GM19468 (cell line): Measurements from ENCODE around the gene CHST8.

ENCODE experiments used
- ATAC-seq: cut with Tn5 transposase; IDR thresholded peaks from one replicate; pipeline ENCODE4 v1.9.1; 2021; ENCODE audit warnings: mild to moderate bottlenecking, moderate library complexity, moderate number of reproducible peaks; ENCODE audit not compliant: unreplicated experiment; ENCODE audit errors: extremely low read depth

CHST8 gene

DNA sequence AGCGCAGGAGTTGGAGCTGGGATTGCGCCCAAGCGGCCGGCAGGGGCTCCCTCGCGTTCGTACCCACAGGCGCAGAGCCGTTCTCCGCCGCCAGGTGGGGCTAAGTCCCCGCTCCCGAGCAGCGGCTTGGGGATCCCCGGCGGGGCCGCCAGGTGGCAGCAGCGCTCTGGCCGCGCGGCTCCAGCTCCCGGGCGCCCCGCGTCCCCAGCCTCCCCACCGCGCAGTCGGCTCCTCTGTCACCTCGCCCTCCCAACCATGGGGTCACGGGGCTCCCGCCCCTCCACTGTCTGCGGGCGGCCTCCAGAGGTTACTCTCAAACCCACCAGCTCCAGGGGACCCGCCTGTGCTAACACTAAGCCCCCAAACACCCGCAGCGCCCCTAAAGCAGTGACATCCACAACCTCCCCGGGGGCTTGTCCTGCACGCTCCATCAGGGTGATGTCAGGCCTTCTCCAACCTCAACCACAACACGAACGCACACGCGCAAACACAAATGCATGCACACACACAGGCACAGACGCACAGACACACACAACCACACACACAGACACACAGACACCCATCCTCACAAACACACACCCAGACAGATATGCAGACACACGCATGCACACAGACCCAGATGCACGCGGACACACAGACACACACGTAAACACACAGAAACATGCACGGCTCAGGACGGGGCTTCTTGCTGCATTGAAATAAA lies 156.5 kb downstream of the CHST8 start:
- ATAC-seq: peak; percentile 80

GRCh38 chr19:33779849-33780248 lies 158.1 kb downstream of the CHST8 start:
- ATAC-seq: no peak

- no peak for ATAC-seq
These were observed 158.5 kb downstream of the CHST8 start for GRCh38 chr19:33780251-33780650.

DNA sequence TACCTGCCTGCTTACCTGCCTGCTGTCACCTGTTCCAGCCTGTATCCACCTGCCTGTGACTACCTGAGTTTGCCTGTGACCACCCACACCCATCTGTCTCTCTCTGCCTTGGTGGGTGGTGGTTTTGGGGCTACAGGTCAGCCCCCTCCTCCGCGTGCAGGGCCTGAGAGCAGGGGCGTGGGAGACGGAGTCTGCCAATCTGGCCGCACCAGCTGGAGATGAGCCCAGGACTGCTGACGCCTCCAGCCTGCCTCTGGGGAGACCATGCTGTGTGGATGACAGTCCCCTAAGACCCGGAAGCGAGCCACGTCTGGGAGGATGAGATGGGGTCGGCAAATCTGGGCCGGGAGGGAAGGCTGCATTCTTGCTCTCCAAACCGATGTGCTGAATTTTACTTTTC lies 159.0 kb downstream of the CHST8 start:
- ATAC-seq: no peak

GRCh38 chr19:33781415-33781935 lies 159.7 kb downstream of the CHST8 start:
- no peak for ATAC-seq

GRCh38 chr19:33781996-33782395 lies 160.2 kb downstream of the CHST8 start:
- ATAC-seq: no peak

DNA sequence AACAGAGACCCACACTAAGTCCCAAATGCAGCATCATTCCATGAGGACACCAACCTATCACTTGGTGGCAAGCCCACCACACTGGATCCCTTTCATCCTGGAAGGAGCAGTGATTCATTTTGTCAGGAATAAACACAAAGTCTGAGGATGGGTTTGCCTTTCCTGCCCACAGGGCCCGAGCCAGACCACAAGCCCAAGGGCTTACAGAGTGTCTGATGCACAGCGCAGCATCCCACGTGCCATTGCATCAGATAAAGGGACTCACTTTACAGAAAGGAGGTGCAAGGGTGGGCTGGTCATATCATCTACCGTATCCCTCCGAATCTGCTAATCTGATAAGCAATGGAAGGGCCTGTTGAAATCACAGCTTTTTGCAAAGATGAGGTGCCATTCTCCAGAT lies 162.7 kb downstream of the CHST8 start:
- ATAC-seq: no peak

- no peak for ATAC-seq
These were observed 164.0 kb downstream of the CHST8 start for GRCh38 chr19:33785795-33786194.

DNA sequence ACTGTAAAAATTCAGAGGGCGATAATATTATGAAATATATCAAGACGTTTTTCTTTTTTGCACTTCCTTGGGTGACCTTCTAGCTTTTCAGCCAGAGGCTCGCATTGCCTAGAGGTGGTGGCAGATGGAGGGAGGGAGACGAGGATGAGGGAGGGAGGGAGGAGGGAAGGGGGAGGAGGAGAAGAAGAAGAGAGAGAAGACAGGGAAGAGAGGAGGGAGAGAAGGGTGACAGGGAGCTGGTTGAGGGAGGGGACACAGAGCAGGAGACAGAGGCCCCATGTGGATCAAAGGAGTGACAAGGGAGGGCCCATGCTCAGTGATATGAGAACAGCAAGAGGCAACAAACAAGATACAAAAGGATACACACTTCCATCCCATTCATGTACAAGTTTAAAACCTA lies 166.9 kb downstream of the CHST8 start:
- no peak for ATAC-seq

DNA sequence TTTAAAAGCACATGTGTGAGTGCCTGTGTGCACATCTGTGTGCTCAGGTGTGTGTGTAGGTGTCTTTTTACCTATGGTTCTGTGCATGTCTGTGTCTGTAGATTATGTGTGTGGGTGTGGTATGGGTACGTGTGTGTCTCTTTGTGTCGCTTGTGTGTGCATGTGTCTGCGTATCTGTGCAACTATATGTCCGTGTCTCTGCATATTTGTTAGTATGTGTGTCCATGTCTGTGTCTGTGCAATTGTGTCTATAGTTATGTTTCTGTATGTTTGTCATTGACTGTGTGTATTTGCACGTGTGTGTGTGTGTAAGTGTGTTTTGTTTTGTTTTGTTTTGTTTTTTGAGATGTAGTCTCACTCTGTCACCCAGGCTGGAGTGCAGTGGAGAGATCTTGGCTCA lies 167.6 kb downstream of the CHST8 start:
- no peak for ATAC-seq

- no peak for ATAC-seq
These were observed 173.1 kb downstream of the CHST8 start for GRCh38 chr19:33794683-33795369.

GRCh38 chr19:33795370-33796163 lies 173.8 kb downstream of the CHST8 start:
- ATAC-seq: no peak

DNA sequence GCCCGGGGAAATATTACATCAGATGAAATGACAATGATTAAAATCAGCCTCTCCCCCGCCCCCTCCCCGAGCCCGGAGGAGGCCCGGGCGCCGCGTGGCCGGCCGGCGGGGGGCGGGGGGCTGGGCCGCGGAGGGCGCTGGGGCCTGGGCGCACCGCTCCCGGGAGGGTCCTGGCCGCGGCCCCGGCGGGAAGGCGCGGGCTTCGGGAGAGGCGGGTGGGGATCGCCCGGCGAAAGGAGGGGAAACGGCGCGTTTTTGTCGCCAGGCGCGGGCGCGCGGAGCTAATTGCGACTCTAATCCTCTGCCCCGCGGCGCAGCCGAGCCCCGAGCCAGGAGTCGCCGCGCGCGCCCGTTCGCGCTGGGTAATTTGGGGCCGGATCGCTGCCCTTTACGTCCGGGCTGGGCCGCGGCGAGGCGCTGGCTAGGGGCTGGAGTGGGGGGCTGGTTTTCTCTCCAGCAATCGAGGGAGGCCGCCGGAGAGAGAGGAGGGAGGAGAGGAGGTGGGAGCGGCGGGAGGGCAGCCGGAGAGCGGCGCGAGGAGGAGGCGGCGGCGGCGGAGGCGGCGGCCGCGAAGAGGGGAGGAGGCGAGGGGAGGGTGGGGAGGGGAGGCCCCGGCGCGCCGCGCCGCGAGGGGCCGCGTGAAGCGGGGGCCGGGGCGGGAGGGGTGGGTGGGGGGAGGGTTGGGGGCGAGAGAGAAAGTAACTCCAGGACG lies 174.6 kb downstream of the CHST8 start, which contains the start of gene KCTD15:
Gene KCTD15, plus strand, starts transcription at position 707 of the 712 bp plus-strand sequence. CDS start 3,585 bp downstream, outside the sequence.
- ATAC-seq: no peak

- ATAC-seq: no peak
These were observed 176.3 kb downstream of the CHST8 start for GRCh38 chr19:33797802-33798671.

DNA sequence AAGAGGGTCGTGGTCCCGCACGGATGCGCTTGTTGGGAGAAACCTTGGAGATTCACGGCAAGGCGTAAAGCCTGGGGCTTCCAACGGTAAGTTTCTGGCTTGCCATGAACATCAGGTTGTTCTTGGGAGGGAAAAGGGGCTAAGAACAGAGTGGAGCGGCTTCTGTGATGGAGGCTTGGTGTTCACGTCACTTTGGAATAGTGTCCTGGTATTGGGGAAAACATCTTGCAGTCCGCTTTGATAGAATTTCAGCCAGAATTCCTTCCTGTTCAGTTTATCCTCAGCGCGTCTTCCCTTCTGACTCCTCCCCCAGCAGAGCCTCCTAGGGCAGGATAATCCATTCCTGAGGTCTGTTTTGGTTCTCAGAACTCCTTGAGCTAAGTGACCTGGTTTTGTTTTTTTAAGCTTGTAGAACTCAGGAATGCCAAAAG lies 176.9 kb downstream of the CHST8 start:
- ATAC-seq: no peak

DNA sequence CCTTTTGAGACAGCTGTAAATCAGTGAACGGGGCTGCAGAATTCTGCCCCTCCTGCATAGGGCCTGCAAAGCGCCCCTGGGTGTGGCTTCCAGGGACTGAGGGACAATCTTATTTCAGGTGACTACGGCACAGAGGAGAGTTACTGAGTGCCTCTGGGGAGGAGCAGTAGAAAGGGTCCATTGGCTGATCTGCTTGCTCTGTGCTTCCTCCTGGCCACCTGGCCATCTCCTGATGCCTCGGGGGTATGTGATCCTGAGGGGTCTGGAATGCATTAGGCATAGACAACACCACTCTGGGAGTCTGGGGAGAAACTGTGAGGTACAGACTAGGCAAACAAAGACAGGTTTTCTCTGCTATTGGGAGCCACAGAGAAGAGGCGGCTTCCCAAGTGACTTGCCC lies 177.7 kb downstream of the CHST8 start:
- ATAC-seq: no peak

DNA sequence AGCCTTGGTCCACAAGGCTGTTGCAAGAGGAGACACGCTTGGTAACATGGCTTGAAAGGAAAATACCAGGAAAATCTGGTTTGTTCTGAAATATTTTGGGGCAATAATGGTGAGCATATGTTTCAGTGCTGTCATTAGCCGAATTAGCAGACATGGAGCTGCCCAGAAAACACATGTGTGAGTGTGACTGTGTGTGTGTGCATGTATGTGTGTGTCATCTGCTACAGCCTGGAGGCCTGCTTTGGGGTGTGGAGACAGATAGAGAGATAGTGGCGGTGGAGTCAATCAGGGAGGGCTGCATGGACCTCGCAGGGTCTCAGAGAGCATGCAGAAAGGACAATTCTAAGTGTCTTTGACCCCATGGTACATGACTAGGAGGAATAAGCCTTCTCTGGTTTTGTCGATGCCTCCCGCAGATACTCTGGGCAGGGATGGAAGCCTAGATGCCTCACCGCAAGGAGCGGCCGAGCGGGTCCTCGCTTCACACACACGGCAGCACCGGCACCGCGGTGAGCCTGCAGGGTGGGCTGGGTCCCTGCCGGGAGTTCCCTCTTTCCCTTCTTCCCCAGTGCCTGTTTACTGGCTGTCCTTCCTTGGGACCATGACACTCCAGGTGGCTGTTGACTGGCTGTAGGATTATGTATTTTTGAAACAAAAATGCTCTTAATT lies 178.4 kb downstream of the CHST8 start:
- no peak for ATAC-seq

- ATAC-seq: no peak
These were observed 179.7 kb downstream of the CHST8 start for GRCh38 chr19:33801411-33801810.

DNA sequence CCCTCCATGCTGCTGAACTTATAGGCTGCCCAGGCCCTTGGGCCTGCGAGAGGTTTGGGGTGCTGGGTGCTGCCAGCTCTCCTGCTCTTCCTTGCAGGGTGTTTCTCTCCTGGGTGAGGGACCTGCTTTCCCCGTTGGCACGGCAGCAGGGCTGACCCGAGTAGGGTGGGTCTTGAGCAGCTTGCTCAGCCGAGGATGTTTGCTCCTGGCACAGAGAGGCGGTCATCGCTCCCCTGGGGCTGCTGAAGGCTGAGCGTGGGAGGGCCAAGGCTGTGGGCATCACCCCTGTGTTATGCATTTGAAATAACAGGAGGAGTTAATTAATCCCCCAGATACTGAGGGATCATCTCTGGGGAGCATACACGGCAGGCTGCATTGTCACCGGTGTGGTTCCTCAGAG lies 180.2 kb downstream of the CHST8 start:
- ATAC-seq: no peak
